Cardiac fibroblast (primary cell): Measurements from ENCODE around the gene ACTL6B.

ENCODE experiments used
- DNase-seq, 2 donors: peaks; one replicate each; pipeline versions ENCODE4 v3.0.0 to v3.0.0-alpha.2; 2010; ENCODE audit warnings: low read depth in 2 of 2
- H3K4me3 ChIP-seq, 2 donors: replicated peaks in 1 of 2; 1 replicate in 1 of 2; 2 replicates in 1 of 2; pipeline ENCODE4 v1.5.1; 2011; ENCODE audit warnings: low read depth in 2 of 2, low read length in 2 of 2, mild to moderate bottlenecking in 2 of 2, moderate library complexity in 1 of 2
- TF ChIP-seq, protein P1 (sequence below): IDR thresholded peaks from one replicate; pipeline ENCODE4 v1.5.1; 2011; ENCODE audit warnings: low read depth, mild to moderate bottlenecking, low read length, inconsistent platforms

ACTL6B gene

DNA sequence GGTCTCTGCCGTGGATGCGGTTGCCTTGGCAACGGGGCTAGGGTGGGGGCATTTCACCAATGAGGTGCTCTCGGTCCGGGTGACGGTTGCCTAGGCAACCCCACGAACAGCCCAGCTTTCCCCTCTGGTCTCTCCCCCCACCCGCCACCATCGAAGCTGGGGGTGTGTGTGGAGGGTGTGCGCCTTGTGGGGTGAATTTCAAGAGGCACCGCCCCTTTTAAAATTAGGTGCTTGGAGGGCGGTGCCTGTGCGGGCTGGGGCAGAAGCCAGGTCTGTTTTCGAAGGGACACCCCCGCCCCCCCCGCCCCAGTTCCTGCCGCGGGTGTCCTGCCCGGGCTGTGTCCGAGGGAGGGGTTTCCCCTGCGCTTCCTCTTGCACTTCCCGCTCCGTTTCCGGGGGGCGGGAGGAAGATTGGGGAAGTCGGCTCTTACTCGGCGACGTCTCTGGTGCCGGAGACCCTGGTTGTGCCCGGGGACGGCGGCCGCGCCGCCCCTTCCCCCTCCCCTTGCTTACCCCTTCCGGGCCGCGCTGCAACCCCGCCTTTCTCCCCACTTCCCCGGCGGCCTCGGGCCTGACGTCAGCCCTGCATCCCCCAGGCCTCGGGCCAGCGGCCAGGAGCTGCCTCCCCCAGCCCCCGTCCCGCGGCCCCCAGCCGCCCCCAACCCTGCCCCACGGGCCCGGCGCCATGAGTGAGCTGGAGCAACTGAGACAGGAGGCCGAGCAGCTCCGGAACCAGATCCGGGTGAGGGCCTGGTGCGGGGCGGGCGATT lies 19.5 kb upstream of the ACTL6B start:
- H3K4me3 ChIP-seq: peak overlapping the region; percentile 95 to 100
- TF ChIP-seq, protein P1, sequence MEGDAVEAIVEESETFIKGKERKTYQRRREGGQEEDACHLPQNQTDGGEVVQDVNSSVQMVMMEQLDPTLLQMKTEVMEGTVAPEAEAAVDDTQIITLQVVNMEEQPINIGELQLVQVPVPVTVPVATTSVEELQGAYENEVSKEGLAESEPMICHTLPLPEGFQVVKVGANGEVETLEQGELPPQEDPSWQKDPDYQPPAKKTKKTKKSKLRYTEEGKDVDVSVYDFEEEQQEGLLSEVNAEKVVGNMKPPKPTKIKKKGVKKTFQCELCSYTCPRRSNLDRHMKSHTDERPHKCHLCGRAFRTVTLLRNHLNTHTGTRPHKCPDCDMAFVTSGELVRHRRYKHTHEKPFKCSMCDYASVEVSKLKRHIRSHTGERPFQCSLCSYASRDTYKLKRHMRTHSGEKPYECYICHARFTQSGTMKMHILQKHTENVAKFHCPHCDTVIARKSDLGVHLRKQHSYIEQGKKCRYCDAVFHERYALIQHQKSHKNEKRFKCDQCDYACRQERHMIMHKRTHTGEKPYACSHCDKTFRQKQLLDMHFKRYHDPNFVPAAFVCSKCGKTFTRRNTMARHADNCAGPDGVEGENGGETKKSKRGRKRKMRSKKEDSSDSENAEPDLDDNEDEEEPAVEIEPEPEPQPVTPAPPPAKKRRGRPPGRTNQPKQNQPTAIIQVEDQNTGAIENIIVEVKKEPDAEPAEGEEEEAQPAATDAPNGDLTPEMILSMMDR: no peak
- DNase-seq: peak; percentile 71 to 73

- DNase-seq: no peak
- H3K4me3 ChIP-seq: peak overlapping the region; percentile 95 to 100
- TF ChIP-seq, protein P1: no peak
Measured at GRCh38 chr7:100675105-100675451, 18.8 kb upstream of the ACTL6B start.

DNA sequence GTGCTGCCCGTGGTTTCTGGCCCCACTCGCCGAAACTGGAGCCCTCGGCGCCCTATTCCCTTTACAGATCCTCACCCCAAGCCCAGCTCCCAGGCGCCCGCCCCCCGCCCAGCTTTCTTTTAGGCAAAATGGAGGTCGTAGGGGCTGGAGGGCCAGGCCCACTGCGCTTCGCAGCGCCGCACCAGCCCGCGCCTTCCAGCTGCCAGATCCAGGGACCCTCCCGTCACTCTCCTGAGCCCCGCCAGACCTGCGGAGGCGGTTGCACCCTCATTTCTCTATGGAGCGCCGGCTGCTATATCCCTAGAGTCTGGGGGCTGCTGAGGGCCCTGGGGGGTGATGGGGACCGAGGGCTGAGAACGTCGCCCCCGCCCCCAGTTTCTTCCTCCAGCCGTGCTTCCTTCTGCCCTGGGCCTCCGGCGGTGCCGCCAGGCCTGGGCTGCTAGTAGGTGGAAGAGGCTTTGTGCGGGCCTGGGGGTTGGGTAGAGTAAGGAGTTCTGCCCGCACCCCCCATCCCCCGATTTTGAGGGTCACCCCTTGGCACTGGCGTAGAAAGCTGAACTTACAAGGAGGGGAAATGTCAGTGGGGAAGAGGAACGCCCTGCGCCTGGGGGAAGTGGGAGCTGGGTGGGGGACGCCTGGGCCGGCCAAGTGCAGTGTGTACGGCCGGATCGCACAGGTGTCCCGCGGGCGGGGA lies 18.3 kb upstream of the ACTL6B start:
- peak overlapping the region; percentile 95 to 100 for H3K4me3 ChIP-seq
- no peak for DNase-seq
- TF ChIP-seq, protein P1: no peak

DNA sequence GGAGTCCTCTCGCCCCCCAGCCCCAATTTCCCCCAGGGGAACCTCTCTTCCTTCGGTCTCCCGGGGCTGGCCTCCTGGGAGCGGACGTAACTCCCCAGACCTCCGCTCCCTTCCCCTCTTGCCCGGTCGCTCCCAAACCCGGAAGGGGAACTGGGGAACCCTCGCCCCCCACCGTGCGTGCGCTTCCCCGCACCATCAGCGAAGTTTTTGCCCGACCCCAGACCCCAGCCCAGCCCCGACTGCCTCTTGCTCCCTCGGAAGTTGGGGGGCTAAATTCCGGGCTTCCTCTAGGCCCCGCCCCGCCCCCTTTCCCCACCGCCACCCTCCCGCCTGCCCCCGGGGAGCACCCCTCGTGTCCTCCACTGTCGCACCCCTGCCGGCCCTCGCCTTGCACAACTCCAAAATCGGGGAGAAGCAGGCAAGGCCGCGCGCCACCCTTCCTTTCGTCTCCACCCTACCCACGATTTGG lies 17.7 kb upstream of the ACTL6B start:
- peak in 1 of 2 donors; percentile 29 for DNase-seq
- peak overlapping the region; percentile 95 to 100 for H3K4me3 ChIP-seq
- TF ChIP-seq, protein P1: no peak

DNA sequence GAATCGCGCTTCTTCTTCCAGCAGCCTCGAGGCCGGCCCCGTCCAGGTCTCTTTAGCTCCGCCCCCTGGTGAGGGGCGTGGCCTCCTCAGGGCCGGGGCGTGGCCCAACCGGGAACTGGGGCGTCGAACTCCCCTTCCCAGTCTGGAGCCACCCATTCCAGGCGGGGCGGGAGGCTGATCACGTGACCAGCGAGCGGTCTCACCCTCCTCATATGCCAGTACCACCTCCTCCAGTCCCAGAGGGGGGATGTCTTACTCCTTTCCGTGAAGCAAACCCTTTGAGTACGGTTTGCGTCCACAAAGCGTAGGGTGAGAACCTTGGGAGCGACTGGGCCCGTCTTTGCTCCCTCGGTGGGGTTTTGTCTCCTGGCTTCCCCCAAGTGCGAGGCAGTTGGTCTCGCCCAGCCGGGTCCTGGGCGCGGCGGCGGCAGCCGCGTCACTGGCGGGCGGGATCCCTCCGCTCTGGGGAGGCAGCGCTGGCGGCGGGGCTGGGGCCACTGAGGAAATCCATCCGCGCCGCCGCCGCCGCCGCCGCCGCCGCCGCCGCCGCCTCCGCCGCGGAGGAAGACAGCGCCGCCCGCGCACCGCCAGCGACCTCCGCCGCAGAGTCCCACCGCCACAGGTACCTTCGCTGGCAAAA lies 17.2 kb upstream of the ACTL6B start, which contains the start of gene GNB2:
Gene GNB2 (plus strand): TSS at position 439 of the 640 bp plus-strand sequence. CDS start 2,526 bp downstream, outside the sequence.
- TF ChIP-seq, protein P1: no peak
- peak; percentile 99 to 100 for DNase-seq
- H3K4me3 ChIP-seq: peak within 1 kb of the TSS; percentile 95 to 100

- TF ChIP-seq, protein P1: no peak
- DNase-seq: no peak
- H3K4me3 ChIP-seq: no peak overlapping the region
Measured at GRCh38 chr7:100671353-100672327, 15.4 kb upstream of the ACTL6B start.
